ENCODE measurements around the gene ST6GAL1. TPM values are rescaled to one million over a fixed set of nuclear protein-coding genes. Genes with fewer than 3 reads are reported as not detected.

The ST6GAL1 gene
- total and polyA plus RNA-seq, 2 of the 4 experiments (the other 2 are of a cell fraction): 1.4 to 2.9 TPM

DNA sequence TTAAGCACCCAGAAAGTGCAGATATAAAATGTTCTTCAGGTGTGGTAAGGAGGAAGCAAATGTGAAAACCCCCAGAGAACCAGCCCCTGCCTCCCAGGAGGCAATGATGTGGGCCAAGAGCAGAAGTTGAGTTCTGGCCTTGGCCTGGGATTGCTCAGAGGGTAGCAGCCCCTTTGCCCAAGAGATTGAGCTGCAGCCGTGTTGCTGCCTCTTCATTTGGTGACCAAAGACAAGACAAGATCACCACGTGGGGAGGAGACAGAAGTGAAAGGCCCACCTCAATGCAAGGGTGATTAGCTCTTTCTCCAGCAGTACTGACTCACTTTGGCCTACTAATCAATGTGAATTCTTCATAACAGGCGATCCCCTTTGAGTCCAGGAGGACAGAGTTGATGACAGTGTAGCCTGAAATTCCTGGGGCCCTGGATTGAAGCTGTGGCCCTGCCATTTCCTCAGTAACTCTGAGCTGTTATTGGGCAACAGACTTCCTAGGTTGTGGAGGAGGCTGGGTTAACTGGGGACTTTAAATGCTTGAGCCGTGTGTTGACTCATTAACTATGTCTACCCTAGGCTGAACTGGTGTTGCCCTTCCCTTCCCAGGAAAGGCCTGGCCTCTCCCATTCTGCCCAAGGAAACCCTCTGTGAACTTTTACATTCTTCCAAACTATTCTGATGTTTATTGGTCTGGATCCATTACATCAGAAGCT is 86.5 kb downstream of the ST6GAL1 start:
- Histone ChIP-seq H3K23ac (ENCODE audit: low read depth, low read length) (no peak overlapping the region), H2BK5ac (ENCODE audit: low read depth, low read length, poor library complexity, severe bottlenecking) (no peak overlapping the region), H3K4me2 (ENCODE audit: low read depth, low read length) (no peak overlapping the region), H3K79me1 (ENCODE audit: low read depth in 1 of 2, low read length in 2 of 2) (no peaks in the 10 kb centered on the region), H3K9me3 (ENCODE audit: control insufficient read depth, insufficient read depth, low read length) (no peaks in the 10 kb centered on the region), H2BK120ac (ENCODE audit: low read depth, low read length) (no peak overlapping the region), H4K91ac (ENCODE audit: insufficient read depth, low read depth, low read length) (no peak overlapping the region), H4K8ac (ENCODE audit: low read depth in 2 of 2, low read length in 2 of 2) (no peak overlapping the region), H3K4me3 (ENCODE audit: insufficient read depth, low read depth, low read length) (no peak overlapping the region), H3K4me1 (ENCODE audit: control insufficient read depth, insufficient read depth, low read length) (peaks cover 8% of the 10 kb centered on the region; the same call in 1 of the 2 replicates), H3K4ac (ENCODE audit: low read depth, low read length) (no peak overlapping the region), H2AK5ac (ENCODE audit: low read depth, low read length) (no peak overlapping the region), H3K9me1 (ENCODE audit: insufficient read depth, low read length) (no peaks in the 10 kb centered on the region), H3K27me3 (ENCODE audit: control insufficient read depth, insufficient read depth, low read length) (no peaks in the 10 kb centered on the region), H2BK20ac (ENCODE audit: low read depth, low read length) (no peak overlapping the region), H2AFZ (replicated peaks; ENCODE audit: low read length, poor library complexity) (no peak overlapping the region), H4K20me1 (ENCODE audit: insufficient read depth, low read length) (no peaks in the 10 kb centered on the region), H3K27ac (ENCODE audit: insufficient read depth, low read length) (no peak overlapping the region), H2AK9ac (replicated peaks; ENCODE audit: low read depth, low read length, poor library complexity) (no peak overlapping the region), H3K36me3 (ENCODE audit: control insufficient read depth, insufficient read depth, low read length) (no peaks in the 10 kb centered on the region), H3K18ac (ENCODE audit: low read depth, low read length) (no peak overlapping the region), H3K9ac (ENCODE audit: low read depth, low read length) (no peak overlapping the region), H3K56ac (ENCODE audit: extremely low read depth, insufficient read depth, low read length) (no peak overlapping the region), H4K5ac (ENCODE audit: low read depth, low read length) (no peak overlapping the region), H2BK15ac (ENCODE audit: low read depth, low read length) (no peak overlapping the region), H3K14ac (replicated peaks; ENCODE audit: low read depth, low read length) (no peak overlapping the region; the same call in 1 of the 2 replicates)
- dilution Hi-C loops (cut with HindIII; ENCODE audit: low sequenced_read_pairs, unreplicated experiment): no loop called here
- TF ChIP-seq MAZ (IDR thresholded peaks at IDR 0.05; ENCODE audit: borderline replicate concordance, low read depth, low read length): no peak
- TF ChIP-seq RFX5 (IDR thresholded peaks at IDR 0.05; ENCODE audit: low read depth, low read length): no peak
- no peak for TF ChIP-seq MXI1 (IDR thresholded peaks at IDR 0.05; ENCODE audit: borderline replicate concordance, low read depth, low read length)
- BruUV-seq (replicated peaks): no TSS peak
- CTCF ChIA-PET: no interaction called here
- DNase-seq (peak; percentile 11), ATAC-seq (ENCODE audit: low read depth) (no peak)
- WGBS, 2 experiments (ENCODE audit: extremely low coverage in 2 of 2, insufficient read length in 1 of 2): 20% methylated on average over 1 of the region's 4 CpGs; no CpG with 5 or more reads in 1 of the 2 experiments
- intact Hi-C loops (cut with micrococcal nuclease): no loop called here
- POLR2A ChIA-PET (ENCODE audit: unreplicated experiment): no interaction called here
- in situ Hi-C loops (cut with MboI; ENCODE audit: low sequenced_read_pairs): no loop called here
